BLaER1 treated with 17β-estradiol and CSF1 and Interleukin-3, amounts not matched to agents 10 nM and 100 nM (cell line): ENCODE data around the gene GTF3C4.

Experiments
- H3K27ac ChIP-seq, 11 experiments: shearing (Covaris generic); formaldehyde crosslinking; 2 replicates each; pipeline ENCODE4 v1.8.1; 2022
- H3K27me3 ChIP-seq, 11 experiments: shearing (Covaris generic); formaldehyde crosslinking; 2 replicates each; pipeline ENCODE4 v1.8.1; 2022
- H3K36me3 ChIP-seq, 11 experiments: shearing (Covaris generic); formaldehyde crosslinking; 2 replicates each; pipeline ENCODE4 v1.8.1; 2022
- H3K4me1 ChIP-seq, 10 experiments: shearing (Covaris generic); formaldehyde crosslinking; 2 replicates each; pipeline ENCODE4 v1.8.1; 2022
- H3K4me2 ChIP-seq, 11 experiments: shearing (Covaris generic); formaldehyde crosslinking; 2 replicates each; pipeline ENCODE4 v1.8.1; 2022
- H3K4me3 ChIP-seq, 10 experiments: shearing (Covaris generic); formaldehyde crosslinking; 2 replicates each; pipeline ENCODE4 v1.8.1; 2022
- H3K9ac ChIP-seq, 11 experiments: shearing (Covaris generic); formaldehyde crosslinking; 2 replicates each; pipeline ENCODE4 v1.8.1; 2022
- H3K9me3 ChIP-seq, 11 experiments: shearing (Covaris generic); formaldehyde crosslinking; replicated peaks in 1 of 11; 2 replicates each; pipeline ENCODE4 v1.8.1; 2022
- H4K20me1 ChIP-seq, 11 experiments: shearing (Covaris generic); formaldehyde crosslinking; 2 replicates each; pipeline ENCODE4 v1.8.1; 2022
- Cebpa-rat ChIP-seq, 11 experiments: shearing (Covaris generic); IDR thresholded peaks; 2 replicates each; pipeline ENCODE4 v1.8.1; 2022

GTF3C4 gene

DNA sequence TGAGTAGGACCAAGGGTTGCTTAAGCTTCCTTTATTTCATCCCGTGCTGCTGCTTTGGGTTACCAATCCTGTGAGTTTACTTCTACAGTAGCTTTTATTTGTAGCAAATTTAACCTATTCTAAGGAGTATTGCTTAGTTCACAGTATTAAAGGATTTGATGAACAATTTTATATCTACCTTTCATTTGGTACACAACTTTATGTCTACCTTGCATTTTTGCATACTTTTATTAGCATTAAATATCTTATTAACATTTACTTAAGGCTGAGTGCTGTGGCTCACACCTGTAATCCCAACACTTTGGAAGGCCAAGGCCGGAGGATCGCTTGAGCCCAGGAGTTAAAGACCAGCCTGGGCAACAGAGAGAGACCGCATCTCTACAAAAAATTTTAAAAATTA is 4.2 kb downstream of the GTF3C4 start:
- peaks cover 23 to 38% (median 31%) of the 10 kb centered on the region in 10 experiments for H3K4me1 ChIP-seq
- peaks cover 18 to 55% (median 42%) of the 10 kb centered on the region in 11 experiments for H3K36me3 ChIP-seq
- no peak overlapping the region for H3K4me3 ChIP-seq
- H3K27me3 ChIP-seq = no peaks in the 10 kb centered on the region
- H3K4me2 ChIP-seq = peak overlapping the region in 2 of 11 experiments; percentile 0 to 3; a peak in 2 of 22 replicates
- no peak overlapping the region for H3K27ac ChIP-seq
- H4K20me1 ChIP-seq = peaks cover 41 to 89% (median 86%) of the 10 kb centered on the region in 11 experiments; a peak in 21 of 22 replicates
- no peaks in the 10 kb centered on the region for H3K9me3 ChIP-seq
- no peak for TF ChIP-seq Cebpa-rat (IDR thresholded peaks at IDR 0.05)
- no peak overlapping the region for H3K9ac ChIP-seq

DNA sequence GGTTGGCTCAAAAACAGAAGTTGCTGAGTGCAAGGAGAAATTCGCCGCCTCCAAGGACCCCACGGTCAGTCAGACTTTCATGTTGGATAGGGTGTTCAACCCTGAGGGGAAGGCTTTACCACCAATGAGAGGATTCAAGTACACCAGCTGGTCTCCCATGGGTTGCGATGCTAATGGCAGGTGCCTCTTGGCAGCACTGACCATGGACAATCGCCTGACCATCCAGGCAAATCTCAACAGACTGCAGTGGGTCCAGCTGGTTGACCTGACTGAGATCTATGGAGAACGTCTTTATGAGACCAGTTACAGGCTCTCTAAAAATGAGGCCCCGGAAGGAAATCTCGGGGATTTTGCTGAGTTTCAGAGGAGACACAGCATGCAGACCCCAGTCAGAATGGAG is 7.7 kb downstream of the GTF3C4 start:
- no peaks in the 10 kb centered on the region for H3K27me3 ChIP-seq
- TF ChIP-seq Cebpa-rat (IDR thresholded peaks at IDR 0.05) = no peak

DNA sequence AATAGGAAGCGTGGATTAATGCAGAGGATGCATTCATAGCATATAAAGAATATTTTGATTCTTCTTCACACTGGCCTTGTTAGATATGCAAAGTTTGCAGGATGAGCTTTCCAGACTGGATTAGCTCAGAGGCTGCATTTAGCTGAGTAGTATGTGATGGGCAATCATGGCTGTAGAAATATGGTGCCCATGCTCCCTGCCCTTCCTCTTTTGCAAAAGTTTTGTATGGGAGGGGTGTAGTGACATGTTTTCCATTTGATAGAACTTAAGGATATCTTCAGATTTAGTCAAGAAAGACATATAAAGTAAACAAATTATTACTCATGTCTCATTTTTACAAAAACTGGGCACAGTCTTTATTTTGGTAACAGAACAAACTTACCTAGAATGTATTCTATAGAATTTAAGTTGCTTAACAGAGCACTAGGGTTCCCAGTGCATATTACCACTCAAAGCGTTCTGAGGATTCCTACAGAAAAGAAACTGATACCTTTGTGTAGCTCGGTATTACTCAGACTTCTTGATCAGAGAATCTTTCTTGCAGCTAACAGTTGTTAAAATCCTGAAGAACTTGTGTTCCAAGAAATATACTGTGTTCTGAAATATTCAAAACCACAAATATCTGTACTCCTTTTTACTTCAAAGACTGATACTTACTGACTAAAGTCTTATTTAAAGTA is 9.8 kb downstream of the GTF3C4 start:
- Histone ChIP-seq H3K9me3 (no peaks in the 10 kb centered on the region), H3K9ac (no peak overlapping the region), H3K4me2 (no peak overlapping the region), H3K36me3 (peaks cover 69 to 95% (median 90%) of the 10 kb centered on the region in 11 experiments), H3K27me3 (no peaks in the 10 kb centered on the region), H3K27ac (no peak overlapping the region), H3K4me3 (no peak overlapping the region), H4K20me1 (peaks cover 33 to 100% (median 99%) of the 10 kb centered on the region in 11 experiments; a peak in 21 of 22 replicates), H3K4me1 (no peaks in the 10 kb centered on the region)
- no peak for TF ChIP-seq Cebpa-rat (IDR thresholded peaks at IDR 0.05)

More for the DNA sequence above, 7.7 kb downstream of the GTF3C4 start:
- peaks cover 6 to 18% (median 10%) of the 10 kb centered on the region in 10 experiments for H3K4me1 ChIP-seq
- no peak overlapping the region for H3K4me2 ChIP-seq
- H3K9ac ChIP-seq = no peak overlapping the region
- H3K27ac ChIP-seq = no peak overlapping the region
- peaks cover 49 to 90% (median 77%) of the 10 kb centered on the region in 11 experiments for H3K36me3 ChIP-seq
- H4K20me1 ChIP-seq = peaks cover 48 to 100% (median 99%) of the 10 kb centered on the region in 11 experiments; a peak in 21 of 22 replicates
- no peaks in the 10 kb centered on the region for H3K9me3 ChIP-seq
- no peak overlapping the region for H3K4me3 ChIP-seq

DNA sequence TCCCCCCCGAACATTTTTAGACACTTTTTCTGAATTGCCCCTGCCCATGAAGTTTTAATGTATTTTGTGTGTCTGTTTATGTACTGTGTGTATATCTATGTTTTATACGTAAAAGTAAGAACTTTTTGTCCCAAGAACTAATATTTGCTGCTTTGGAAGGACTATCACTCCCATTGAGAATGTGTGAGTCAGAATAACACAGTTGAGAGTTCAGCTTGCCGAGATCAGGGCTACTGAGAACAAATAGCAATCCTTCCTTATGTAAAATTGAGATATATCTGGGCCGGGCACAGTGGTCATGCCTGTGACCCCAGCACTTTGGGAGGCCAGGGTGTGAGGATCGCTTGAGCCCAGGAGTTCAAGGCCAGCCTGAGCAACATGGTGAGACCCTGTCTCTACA is 11.3 kb downstream of the GTF3C4 start:
- Histone ChIP-seq H3K4me3 (no peak overlapping the region), H3K4me1 (no peaks in the 10 kb centered on the region), H3K9me3 (no peaks in the 10 kb centered on the region), H4K20me1 (peaks cover 29 to 100% (median 95%) of the 10 kb centered on the region in 11 experiments; a peak in 21 of 22 replicates), H3K9ac (no peak overlapping the region), H3K4me2 (no peak overlapping the region), H3K36me3 (peaks cover 84 to 100% (median 96%) of the 10 kb centered on the region in 11 experiments), H3K27ac (no peak overlapping the region), H3K27me3 (no peaks in the 10 kb centered on the region)
- no peak for TF ChIP-seq Cebpa-rat (IDR thresholded peaks at IDR 0.05)

DNA sequence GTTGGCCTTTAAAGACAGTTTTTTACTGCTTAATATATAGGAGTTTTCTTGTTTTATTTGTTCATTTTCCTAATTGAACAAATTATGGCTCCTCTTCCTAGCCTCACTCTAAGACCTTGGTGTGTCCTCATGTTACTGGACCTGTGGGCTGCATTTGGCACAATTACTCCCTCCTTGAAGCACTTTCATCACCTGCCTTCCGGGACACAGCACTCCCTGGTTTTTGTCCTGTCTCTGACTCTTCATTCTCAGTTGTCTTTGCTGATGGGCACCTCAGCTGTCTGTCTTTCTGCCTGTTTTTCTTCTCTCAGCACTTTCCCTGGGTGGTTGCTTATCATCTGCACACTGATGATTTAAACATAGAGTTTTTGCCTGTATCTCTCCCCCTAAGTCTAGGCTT is 13.6 kb downstream of the GTF3C4 start:
- Histone ChIP-seq H3K9me3 (no peaks in the 10 kb centered on the region), H3K9ac (no peak overlapping the region), H3K4me2 (no peak overlapping the region), H3K4me3 (no peak overlapping the region), H3K4me1 (no peaks in the 10 kb centered on the region), H3K27ac (no peak overlapping the region), H3K36me3 (peaks cover 90 to 100% (median 99%) of the 10 kb centered on the region in 11 experiments), H3K27me3 (no peaks in the 10 kb centered on the region), H4K20me1 (peaks cover 21 to 90% (median 76%) of the 10 kb centered on the region in 11 experiments; a peak in 21 of 22 replicates)
- TF ChIP-seq Cebpa-rat (IDR thresholded peaks at IDR 0.05) = no peak

DNA sequence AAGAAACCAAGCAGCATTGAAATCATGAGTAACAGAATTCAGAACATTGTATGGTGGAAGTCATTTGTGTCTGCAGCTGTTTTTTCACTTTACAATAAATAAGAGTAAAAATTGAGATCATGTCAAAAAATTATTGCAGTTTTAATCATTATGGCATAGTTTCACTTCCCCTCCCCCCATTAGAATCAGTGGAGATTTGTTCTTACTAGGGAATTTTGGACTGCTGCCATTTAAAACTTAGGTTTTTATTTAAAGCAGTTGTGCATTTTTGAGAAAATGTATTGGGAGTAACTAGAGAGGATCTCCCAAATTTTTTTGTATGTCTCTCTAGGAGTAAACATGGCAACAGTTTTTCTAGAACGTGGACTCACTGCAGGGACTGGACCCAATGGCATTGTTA is 20.4 kb downstream of the GTF3C4 start:
- Histone ChIP-seq H3K27ac (no peak overlapping the region), H3K4me3 (no peak overlapping the region), H3K27me3 (no peaks in the 10 kb centered on the region), H3K36me3 (peaks cover 66 to 92% (median 73%) of the 10 kb centered on the region in 11 experiments), H3K4me1 (peaks cover 0 to 9% (median 0%) of the 10 kb centered on the region in 10 experiments; a peak in 3 of 20 replicates), H3K4me2 (no peak overlapping the region), H3K9me3 (peaks cover 5 to 18% (median 13%) of the 10 kb centered on the region in 11 experiments; a peak in 21 of 22 replicates), H4K20me1 (peaks cover 0 to 41% (median 13%) of the 10 kb centered on the region in 11 experiments; a peak in 12 of 22 replicates), H3K9ac (no peak overlapping the region)
- no peak for TF ChIP-seq Cebpa-rat (IDR thresholded peaks at IDR 0.05)

DNA sequence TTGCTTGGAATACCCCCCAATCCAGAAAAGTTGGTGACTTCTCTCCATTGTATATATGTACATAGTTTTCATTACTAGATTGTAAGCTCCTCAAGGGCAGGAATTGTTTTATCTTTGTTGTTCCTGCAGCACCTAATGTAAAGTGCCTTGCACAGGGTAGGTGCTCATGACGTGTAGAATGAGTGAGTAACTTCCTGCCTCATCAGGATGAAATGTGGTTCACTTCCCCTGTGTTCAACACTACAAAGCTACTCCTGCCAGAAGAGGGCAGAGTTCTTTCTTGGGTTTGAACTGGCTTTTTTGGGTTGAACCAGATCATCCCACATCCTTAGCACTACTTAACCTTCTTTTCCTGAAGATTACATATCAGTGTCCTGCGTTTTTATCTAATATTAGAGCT is 23.9 kb downstream of the GTF3C4 start:
- no peak overlapping the region for H3K4me2 ChIP-seq
- no peak overlapping the region for H3K27ac ChIP-seq
- TF ChIP-seq Cebpa-rat (IDR thresholded peaks at IDR 0.05) = no peak
- H4K20me1 ChIP-seq = peaks cover 0 to 18% (median 0%) of the 10 kb centered on the region in 11 experiments; a peak in 3 of 22 replicates
- peaks cover 0 to 9% (median 0%) of the 10 kb centered on the region in 10 experiments; a peak in 3 of 20 replicates for H3K4me1 ChIP-seq
- H3K9ac ChIP-seq = no peak overlapping the region
- peaks cover 40 to 53% (median 48%) of the 10 kb centered on the region in 11 experiments for H3K9me3 ChIP-seq
- peaks cover 36 to 57% (median 40%) of the 10 kb centered on the region in 11 experiments for H3K36me3 ChIP-seq
- no peaks in the 10 kb centered on the region for H3K27me3 ChIP-seq
- H3K4me3 ChIP-seq = no peak overlapping the region

DNA sequence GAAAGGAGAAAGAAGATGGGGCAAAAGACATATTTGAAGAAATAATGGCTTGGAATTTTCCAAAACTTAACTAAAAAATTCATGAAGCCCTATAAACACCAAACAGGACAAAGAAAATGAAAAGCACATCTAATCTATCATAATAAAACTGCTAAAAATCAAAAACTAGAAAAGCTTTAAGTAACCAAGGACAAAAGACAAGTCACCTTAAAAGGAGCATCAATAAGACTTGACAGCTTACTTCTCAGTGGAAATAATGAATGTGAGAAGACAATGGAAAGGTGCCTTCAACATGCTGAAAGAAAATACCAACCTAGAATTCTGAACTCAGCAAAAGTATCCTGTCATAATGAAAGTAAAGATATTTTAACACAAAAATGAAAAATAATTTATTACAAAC is 27.0 kb downstream of the GTF3C4 start:
- H3K9me3 ChIP-seq = peaks cover 47 to 69% (median 61%) of the 10 kb centered on the region in 11 experiments
- no peak overlapping the region for H3K27ac ChIP-seq
- no peak for TF ChIP-seq Cebpa-rat (IDR thresholded peaks at IDR 0.05)
- no peaks in the 10 kb centered on the region for H3K4me1 ChIP-seq
- no peaks in the 10 kb centered on the region for H4K20me1 ChIP-seq
- H3K4me2 ChIP-seq = no peak overlapping the region
- peaks cover 5 to 26% (median 9%) of the 10 kb centered on the region in 11 experiments; a peak in 18 of 22 replicates for H3K36me3 ChIP-seq
- no peak overlapping the region for H3K9ac ChIP-seq
- H3K27me3 ChIP-seq = no peaks in the 10 kb centered on the region
- no peak overlapping the region for H3K4me3 ChIP-seq

DNA sequence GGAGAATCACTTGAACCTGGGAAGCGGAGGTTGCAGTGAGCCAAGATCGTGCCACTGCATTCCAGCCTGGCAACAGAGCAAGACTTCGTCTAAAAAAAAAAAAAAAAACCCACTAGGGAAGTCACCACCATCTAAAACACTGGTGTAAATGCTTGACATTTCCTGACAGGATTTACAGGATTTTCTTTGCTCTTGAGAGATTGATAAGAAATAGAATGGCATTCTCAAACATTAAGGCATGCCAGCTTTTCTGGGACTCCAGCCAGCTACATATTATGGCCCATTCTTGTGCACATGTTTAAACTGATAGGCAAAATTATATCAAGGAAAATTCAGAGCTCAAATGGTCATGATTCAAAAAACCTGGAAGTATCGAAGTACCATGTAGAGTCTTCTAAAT is 28.7 kb downstream of the GTF3C4 start:
- Histone ChIP-seq H4K20me1 (no peaks in the 10 kb centered on the region), H3K27me3 (no peaks in the 10 kb centered on the region), H3K27ac (no peak overlapping the region), H3K9ac (no peak overlapping the region), H3K4me1 (no peaks in the 10 kb centered on the region), H3K9me3 (peaks cover 64 to 83% (median 78%) of the 10 kb centered on the region in 11 experiments), H3K4me2 (no peak overlapping the region), H3K36me3 (peaks cover 0 to 12% (median 0%) of the 10 kb centered on the region in 11 experiments; a peak in 5 of 22 replicates), H3K4me3 (no peak overlapping the region)
- no peak for TF ChIP-seq Cebpa-rat (IDR thresholded peaks at IDR 0.05)
